Measurements from ENCODE around the gene NSUN7. TPM values are rescaled to one million over a fixed set of nuclear protein-coding genes. Genes with fewer than 3 reads are reported as not detected.

NSUN7 gene
- total and polyA plus RNA-seq, 2 of the 13 experiments (the other 11 are each of a cell fraction or from before 2014, with no cell fraction given) = 0.05 TPM; not detected in 1

GRCh38 chr4:40744218-40744617 is 5.5 kb upstream of the NSUN7 start (continued):
- TF ChIP-seq TBX2 (CRISPR knock-in tag; IDR thresholded peaks at IDR 0.05; ENCODE audit: borderline replicate concordance) (no peak), TMF1 (CRISPR knock-in tag; IDR thresholded peaks at IDR 0.05; ENCODE audit: low read depth) (no peak), ZBED4 (CRISPR knock-in tag; IDR thresholded peaks at IDR 0.05; ENCODE audit: borderline replicate concordance) (no peak), ZFP36 (IDR thresholded peaks at IDR 0.05; ENCODE audit: borderline replicate concordance, low read depth, low read length, partially characterized antibody) (no peak)
- TF ChIP-seq, protein P1, sequence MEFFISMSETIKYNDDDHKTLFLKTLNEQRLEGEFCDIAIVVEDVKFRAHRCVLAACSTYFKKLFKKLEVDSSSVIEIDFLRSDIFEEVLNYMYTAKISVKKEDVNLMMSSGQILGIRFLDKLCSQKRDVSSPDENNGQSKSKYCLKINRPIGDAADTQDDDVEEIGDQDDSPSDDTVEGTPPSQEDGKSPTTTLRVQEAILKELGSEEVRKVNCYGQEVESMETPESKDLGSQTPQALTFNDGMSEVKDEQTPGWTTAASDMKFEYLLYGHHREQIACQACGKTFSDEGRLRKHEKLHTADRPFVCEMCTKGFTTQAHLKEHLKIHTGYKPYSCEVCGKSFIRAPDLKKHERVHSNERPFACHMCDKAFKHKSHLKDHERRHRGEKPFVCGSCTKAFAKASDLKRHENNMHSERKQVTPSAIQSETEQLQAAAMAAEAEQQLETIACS (CRISPR knock-in tag; IDR thresholded peaks at IDR 0.05) = no peak

- H3K79me2 ChIP-seq (ENCODE audit: insufficient read depth, low read length) = no peaks in the 10 kb centered on the region
- H3K4me3 ChIP-seq (replicated peaks in 1 of 3; ENCODE audit: insufficient read depth in 1 of 3, low read depth in 2 of 3, low read length in 3 of 3) = no peak overlapping the region
- no TSS peak for BruUV-seq (replicated peaks)
- no peaks in the 10 kb centered on the region for H3K9me3 ChIP-seq (ENCODE audit: low read length)
- no peaks in the 10 kb centered on the region for H4K20me1 ChIP-seq (ENCODE audit: insufficient read depth, low read length)
- no peak overlapping the region for H3K4me2 ChIP-seq (ENCODE audit: low read depth, low read length)
- peak; percentile 73 to 87 for TF ChIP-seq MAFK (conservative IDR thresholded peaks at IDR 0.05 in 1 of 2, IDR thresholded peaks at IDR 0.05 in 1 of 2; ENCODE audit: low read length in 2 of 2)
- peak; percentile 84 for TF ChIP-seq MAFF (IDR thresholded peaks at IDR 0.05; ENCODE audit: low read depth, low read length)
- no peak for TF ChIP-seq SNRNP70 (IDR thresholded peaks at IDR 0.05; ENCODE audit: low read depth, low read length)
- no peak for DNase-seq (ENCODE audit: low spot score)
- ChIA-PET CTCF (ENCODE audit: low intra/inter-chr PET ratio, low total read pairs) (no interaction called here), POLR2A (interaction anchor here (0.8 kb wide), 1 partner anchor 10 kb away, joined by 3 read pairs; no protein-coding TSS in a partner anchor)
- no peak overlapping the region for H2AFZ ChIP-seq (ENCODE audit: low read length)
- FAIRE-seq = no peak
- no peaks in the 10 kb centered on the region for H3K27me3 ChIP-seq (ENCODE audit: control insufficient read depth in 1 of 2, insufficient read depth in 2 of 2, low read length in 2 of 2)
- no peaks in the 10 kb centered on the region for H3K4me1 ChIP-seq (ENCODE audit: insufficient read depth, low read length)
- H3K36me3 ChIP-seq (replicated peaks in 1 of 2; ENCODE audit: control insufficient read depth in 1 of 2, insufficient read depth in 2 of 2, low read length in 2 of 2) = no peaks in the 10 kb centered on the region
- ATAC-seq = no peak
- in situ Hi-C loops (cut with HindIII; ENCODE audit: extremely low pct_ligation_motif_present, low pct_unique_long_range_greater_than_20kb) = no loop called here
- intact Hi-C loops (cut with micrococcal nuclease; ENCODE audit: unreplicated experiment) = no loop called here
- no peak overlapping the region for H3K9ac ChIP-seq (ENCODE audit: insufficient read depth, low read depth, low read length)
- 32% methylated on average over 6 of the region's 6 CpGs for WGBS (ENCODE audit: low lambda C conversion rate)
- H3K27ac ChIP-seq (ENCODE audit: extremely low read length, insufficient read depth, low read length) = no peak overlapping the region
Measured at GRCh38 chr4:40745285-40745984, 4.3 kb upstream of the NSUN7 start.

All from HepG2 (cell line).